A673 (cell line): ENCODE data around the gene CCDC57. TPM values are rescaled to one million over a fixed set of nuclear protein-coding genes. Genes with fewer than 3 reads are reported as not detected.
"Not testable (repeated sequence)": the region's sequence is repeated elsewhere in the genome, so short reads cannot be mapped to it uniquely, and the experiment has no call there.

Experiments used
- BruUV-seq: library from RNA; stranded (reverse); fragments of 400-500 nt; replicated peaks from 2 replicates; lab custom pipeline; 2021; lab: Mats Ljungman, UMichigan
- CTCF ChIA-PET: fragments of 300-600 bp; sonication (Branson Sonifier 250); formaldehyde crosslinking; loops from one replicate; lab custom pipeline; 2022; ENCODE audit warnings: antibody characterized with exemption; lab: Charles Lee
- POLR2A ChIA-PET: fragments of 300-600 bp; sonication (Branson Sonifier 250); formaldehyde crosslinking; loops from one replicate; lab custom pipeline; 2022; ENCODE audit warnings: antibody characterized with exemption; ENCODE audit not compliant: low non-redundant PET; lab: Charles Lee
- DNase-seq: peaks from one replicate; pipeline ENCODE4 v3.0.0-alpha.2; 2015; ENCODE audit warnings: low spot score
- H3K27ac ChIP-seq: fragments of 200-600 bp; sonication (generic); 2 replicates; pipeline ENCODE4 v1.5.1; 2016; ENCODE audit warnings: mixed run types, low read depth, mild to moderate bottlenecking, mixed read lengths, antibody characterized with exemption, low read length; ENCODE audit not compliant: poor library complexity, severe bottlenecking
- H3K27me3 ChIP-seq: fragments of 200-600 bp; sonication (generic); replicated peaks from 2 replicates; pipeline ENCODE4 v1.6.1; 2017; ENCODE audit warnings: mixed run types, low read depth, mild to moderate bottlenecking, mixed read lengths, antibody characterized with exemption, low read length; ENCODE audit not compliant: insufficient read depth, poor library complexity
- H3K36me3 ChIP-seq: fragments of 200-600 bp; sonication (generic); 2 replicates; pipeline ENCODE4 v1.6.1; 2016; ENCODE audit warnings: mixed run types, mild to moderate bottlenecking, mixed read lengths, antibody characterized with exemption, low read length; ENCODE audit not compliant: insufficient read depth, poor library complexity, severe bottlenecking
- H3K4me1 ChIP-seq: fragments of 200-600 bp; sonication (generic); 2 replicates; pipeline ENCODE4 v1.6.1; 2017; ENCODE audit warnings: mixed run types, mild to moderate bottlenecking, mixed read lengths, antibody characterized with exemption, low read length; ENCODE audit not compliant: insufficient read depth, poor library complexity, severe bottlenecking
- H3K4me3 ChIP-seq: fragments of 200-600 bp; sonication (generic); 2 replicates; pipeline ENCODE4 v1.5.1; 2016; ENCODE audit warnings: low read depth, mixed run types, mild to moderate bottlenecking, mixed read lengths, low read length; ENCODE audit not compliant: poor library complexity, severe bottlenecking
- H3K9me3 ChIP-seq: fragments of 200-600 bp; sonication (generic); 2 replicates; pipeline ENCODE4 v1.6.1; 2016; ENCODE audit warnings: mixed run types, low read depth, mild to moderate bottlenecking, mixed read lengths, antibody characterized with exemption, low read length; ENCODE audit not compliant: poor library complexity, severe bottlenecking
- CTCF ChIP-seq: fragments of 300-800, 200-600 bp; sonication (generic); conservative IDR thresholded peaks from 2 replicates; pipeline ENCODE4 v1.5.1; 2017; ENCODE audit warnings: low read depth, mild to moderate bottlenecking, antibody characterized with exemption, low read length, moderate library complexity, mixed read lengths
- EZH2 ChIP-seq: fragments of 200-600 bp; sonication (generic); IDR thresholded peaks from 2 replicates; pipeline ENCODE4 v1.6.1; 2017; ENCODE audit warnings: borderline replicate concordance, low read depth, mild to moderate bottlenecking, mixed read lengths, antibody characterized with exemption, low read length; ENCODE audit not compliant: poor library complexity, severe bottlenecking
- intact Hi-C: fragments of 100-400 bp; cut with micrococcal nuclease; formaldehyde crosslinking; loops from one replicate; pipeline ENCODE4 v1.10.0; 2022; ENCODE audit not compliant: unreplicated experiment
- total RNA-seq: library from RNA; stranded (reverse); gene quantifications from 2 replicates; pipeline ENCODE4 v1.2.3, GENCODE V29; 2021

Gene CCDC57
- total RNA-seq, 1 experiment from 2014 or later, result 43.6 TPM

GRCh38 chr17:82177276-82177675 is 35.4 kb downstream of the CCDC57 start:
- Histone ChIP-seq H3K27me3 (no peaks in the 10 kb centered on the region), H3K9me3 (no peaks in the 10 kb centered on the region), H3K27ac (no peak overlapping the region), H3K36me3 (peaks cover 6% of the 10 kb centered on the region), H3K4me3 (no peak overlapping the region), H3K4me1 (no peaks in the 10 kb centered on the region)
- ChIA-PET POLR2A (no interaction called here), CTCF (no interaction called here)
- no peak for DNase-seq
- TF ChIP-seq EZH2 (no peak), CTCF (no peak)
- BruUV-seq, result no TSS peak
- intact Hi-C loops, result no loop called here

GRCh38 chr17:82175951-82176350 is 36.7 kb downstream of the CCDC57 start:
- intact Hi-C loops, result no loop called here
- Histone ChIP-seq H3K27ac (no peak overlapping the region), H3K27me3 (no peaks in the 10 kb centered on the region), H3K36me3 (peaks cover 6% of the 10 kb centered on the region), H3K4me3 (no peak overlapping the region), H3K4me1 (no peaks in the 10 kb centered on the region), H3K9me3 (no peaks in the 10 kb centered on the region)
- BruUV-seq, result no TSS peak
- no peak for DNase-seq
- ChIA-PET POLR2A (no interaction called here), CTCF (no interaction called here)
- TF ChIP-seq CTCF (no peak), EZH2 (no peak)

- Histone ChIP-seq H3K27ac (no peak overlapping the region), H3K36me3 (peaks cover 6% of the 10 kb centered on the region), H3K4me1 (no peaks in the 10 kb centered on the region), H3K27me3 (no peaks in the 10 kb centered on the region), H3K9me3 (no peaks in the 10 kb centered on the region), H3K4me3 (no peak overlapping the region)
- intact Hi-C loops, result no loop called here
- no peak for TF ChIP-seq CTCF
- no peak for TF ChIP-seq EZH2
- ChIA-PET CTCF (no interaction called here), POLR2A (no interaction called here)
- no TSS peak for BruUV-seq
- DNase-seq, result no peak
Observed at GRCh38 chr17:82175201-82175600, 37.4 kb downstream of the CCDC57 start.

GRCh38 chr17:82174042-82174857 is 38.4 kb downstream of the CCDC57 start:
- intact Hi-C loops, POLR2A ChIA-PET, H3K4me1 ChIP-seq, H3K4me3 ChIP-seq, DNase-seq, H3K36me3 ChIP-seq, H3K27me3 ChIP-seq, BruUV-seq, H3K9me3 ChIP-seq, H3K27ac ChIP-seq, CTCF ChIA-PET: not testable (repeated sequence)
